Tibial nerve (tissue), 3 donors: Measurements from ENCODE around the gene TRPV4.

Experiments used
- POLR2A ChIP-seq, 2 donors: fragments of 450-650 bp; IDR thresholded peaks; one replicate each; pipeline ENCODE4 v1.6.1; 2017; ENCODE audit warnings: antibody characterized with exemption in 2 of 2, mild to moderate bottlenecking in 2 of 2, moderate library complexity in 2 of 2
- TF ChIP-seq, protein P1 (sequence below), 5 experiments: fragments of 200-600 bp in 3 of 5; fragments of 450-650 bp in 2 of 5; sonication (generic) in 3 of 5; IDR thresholded peaks; one replicate each; pipeline ENCODE4 v1.5.1; 2016 to 2019; ENCODE audit warnings: antibody characterized with exemption in 5 of 5, mild to moderate bottlenecking in 3 of 5, moderate library complexity in 2 of 5

- TF ChIP-seq, protein P1, sequence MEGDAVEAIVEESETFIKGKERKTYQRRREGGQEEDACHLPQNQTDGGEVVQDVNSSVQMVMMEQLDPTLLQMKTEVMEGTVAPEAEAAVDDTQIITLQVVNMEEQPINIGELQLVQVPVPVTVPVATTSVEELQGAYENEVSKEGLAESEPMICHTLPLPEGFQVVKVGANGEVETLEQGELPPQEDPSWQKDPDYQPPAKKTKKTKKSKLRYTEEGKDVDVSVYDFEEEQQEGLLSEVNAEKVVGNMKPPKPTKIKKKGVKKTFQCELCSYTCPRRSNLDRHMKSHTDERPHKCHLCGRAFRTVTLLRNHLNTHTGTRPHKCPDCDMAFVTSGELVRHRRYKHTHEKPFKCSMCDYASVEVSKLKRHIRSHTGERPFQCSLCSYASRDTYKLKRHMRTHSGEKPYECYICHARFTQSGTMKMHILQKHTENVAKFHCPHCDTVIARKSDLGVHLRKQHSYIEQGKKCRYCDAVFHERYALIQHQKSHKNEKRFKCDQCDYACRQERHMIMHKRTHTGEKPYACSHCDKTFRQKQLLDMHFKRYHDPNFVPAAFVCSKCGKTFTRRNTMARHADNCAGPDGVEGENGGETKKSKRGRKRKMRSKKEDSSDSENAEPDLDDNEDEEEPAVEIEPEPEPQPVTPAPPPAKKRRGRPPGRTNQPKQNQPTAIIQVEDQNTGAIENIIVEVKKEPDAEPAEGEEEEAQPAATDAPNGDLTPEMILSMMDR (IDR thresholded peaks at IDR 0.05) = no peak
- no peak for TF ChIP-seq POLR2A (IDR thresholded peaks at IDR 0.05)
Measured at GRCh38 chr12:109744026-109744425, 89.2 kb downstream of the TRPV4 start.
